HG02798 (cell line): Measurements from ENCODE around the gene AFP.

Experiments
- ATAC-seq: cut with Tn5 transposase; IDR thresholded peaks from one replicate; pipeline ENCODE4 v1.9.1; 2021; ENCODE audit warnings: mild to moderate bottlenecking; ENCODE audit not compliant: unreplicated experiment, poor library complexity

The AFP gene

GRCh38 chr4:73436674-73437557, 895 bp downstream of the AFP start:
- no peak for ATAC-seq

- ATAC-seq, result no peak
These were observed 1.5 kb downstream of the AFP start for GRCh38 chr4:73437558-73437956.

DNA sequence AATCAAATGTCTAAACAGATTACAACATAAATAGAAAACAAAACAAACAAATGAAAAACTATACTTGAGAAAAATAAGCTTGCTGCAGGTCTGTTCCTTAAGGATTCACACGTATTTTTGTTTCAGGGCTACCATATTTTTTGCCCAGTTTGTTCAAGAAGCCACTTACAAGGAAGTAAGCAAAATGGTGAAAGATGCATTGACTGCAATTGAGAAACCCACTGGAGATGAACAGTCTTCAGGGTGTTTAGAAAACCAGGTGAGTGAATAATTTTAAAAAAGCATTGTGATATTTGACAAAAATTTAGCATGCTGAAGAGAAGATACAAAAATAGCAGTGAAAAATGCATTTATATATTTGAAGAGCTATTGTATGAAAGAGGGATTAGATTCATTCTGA, 2.0 kb downstream of the AFP start:
- no peak for ATAC-seq

- no peak for ATAC-seq
These were observed 2.7 kb downstream of the AFP start for GRCh38 chr4:73438582-73439215.

- no peak for ATAC-seq
These were observed 3.4 kb downstream of the AFP start for GRCh38 chr4:73439445-73439844.

- no peak for ATAC-seq
These were observed 4.0 kb downstream of the AFP start for GRCh38 chr4:73439991-73440390.

GRCh38 chr4:73440653-73441052, 4.6 kb downstream of the AFP start:
- ATAC-seq, result no peak

- ATAC-seq, result no peak
These were observed 6.3 kb downstream of the AFP start for GRCh38 chr4:73442275-73442674.

GRCh38 chr4:73443224-73443623, 7.2 kb downstream of the AFP start:
- no peak for ATAC-seq

DNA sequence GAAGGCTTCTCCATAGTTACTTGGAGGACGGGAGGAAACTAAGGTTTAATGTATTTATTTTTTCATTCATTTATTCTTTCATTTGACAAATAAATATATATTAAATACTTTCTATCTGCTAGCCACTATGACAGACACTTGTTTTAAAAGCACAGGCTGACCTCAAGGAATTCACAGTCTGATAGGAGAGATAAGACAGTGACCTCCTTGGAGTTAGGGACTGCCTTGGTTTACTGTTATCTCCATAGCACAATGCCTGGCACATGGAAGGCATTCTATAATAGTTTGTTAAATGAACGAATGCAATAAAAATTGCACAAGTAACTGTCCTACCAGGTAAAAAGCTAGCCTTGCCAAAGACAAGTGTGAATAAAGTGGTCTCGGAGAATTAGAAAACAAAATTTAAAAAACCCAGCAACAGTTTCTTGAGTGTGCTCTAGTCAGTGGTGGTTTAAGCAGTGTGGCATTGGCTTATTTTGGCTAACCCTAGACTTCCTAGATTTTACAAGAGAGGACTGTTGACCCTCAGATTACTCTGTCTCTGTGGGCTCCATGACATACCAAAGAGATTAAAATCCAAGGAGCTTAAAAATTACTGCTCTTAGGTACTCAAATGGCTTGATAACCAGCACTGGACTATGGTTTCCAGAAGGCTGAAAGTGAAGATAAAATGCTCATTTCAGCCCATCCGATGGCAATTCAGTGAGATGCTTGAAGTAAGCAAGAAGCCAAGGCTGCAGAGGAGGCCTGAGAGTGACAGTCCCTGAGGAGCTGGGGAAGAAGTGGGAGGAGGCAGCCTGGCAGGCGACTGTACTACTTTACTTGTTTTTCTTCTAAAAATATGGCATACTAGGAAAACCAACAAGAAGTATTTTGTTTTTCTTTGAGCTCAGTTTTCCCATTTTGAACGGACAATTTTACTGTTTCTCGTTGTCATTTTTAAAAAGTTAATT, 9.6 kb downstream of the AFP start:
- ATAC-seq, result no peak

- ATAC-seq, result peak; percentile 99
These were observed 10.4 kb downstream of the AFP start for GRCh38 chr4:73446336-73446938.

GRCh38 chr4:73447671-73448070, 11.7 kb downstream of the AFP start:
- no peak for ATAC-seq

GRCh38 chr4:73448448-73449203, 12.6 kb downstream of the AFP start:
- ATAC-seq, result no peak

GRCh38 chr4:73450398-73451004, 14.5 kb downstream of the AFP start:
- ATAC-seq, result no peak

GRCh38 chr4:73451404-73451803, 15.4 kb downstream of the AFP start:
- no peak for ATAC-seq

- no peak for ATAC-seq
These were observed 16.1 kb downstream of the AFP start for GRCh38 chr4:73451981-73452747.

DNA sequence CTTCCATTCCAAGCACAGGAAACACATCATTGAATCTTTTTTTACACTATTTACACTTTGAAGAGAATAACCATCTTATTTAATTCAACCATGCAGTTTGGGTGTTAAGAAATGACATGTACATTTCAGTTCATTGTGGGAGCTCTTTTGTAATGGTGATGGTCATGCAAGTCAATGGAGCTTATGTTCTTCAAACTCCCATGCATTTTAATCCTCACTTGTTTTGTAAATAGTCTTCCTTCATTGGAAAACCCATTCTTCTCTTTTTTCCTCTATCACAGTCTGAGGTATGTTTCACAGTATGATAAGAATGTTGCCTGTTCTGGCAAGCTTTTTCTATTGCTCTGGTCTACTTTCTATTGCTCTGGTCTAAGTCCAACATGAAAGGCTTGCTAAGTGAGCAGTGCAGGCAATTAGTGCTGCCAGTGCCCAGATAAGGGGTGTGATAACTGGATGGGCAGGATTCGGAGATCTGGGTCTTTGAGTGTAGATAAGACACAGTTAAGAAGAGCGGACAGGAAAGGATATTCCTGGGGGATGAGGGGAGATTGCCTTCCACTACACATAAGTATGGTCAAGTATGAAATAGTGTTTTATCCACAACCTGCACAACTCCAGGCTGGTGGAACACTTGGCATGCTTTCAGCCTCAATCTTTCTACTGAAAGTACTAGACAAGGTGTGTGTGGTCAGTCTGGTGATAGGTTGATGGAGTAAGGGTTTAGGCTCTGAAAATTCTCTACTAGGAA, 17.1 kb downstream of the AFP start:
- ATAC-seq, result no peak

- no peak for ATAC-seq
These were observed 17.6 kb downstream of the AFP start for GRCh38 chr4:73453701-73454005.
